Activated B cell treated with CpG ODN at 0.5 μM for 24 hours (primary cell): Measurements from ENCODE around the gene EIF4E3. TPM values are rescaled to one million over a fixed set of nuclear protein-coding genes. Genes with fewer than 3 reads are reported as not detected.

ENCODE experiments used
- ATAC-seq: fragments of 200-7000 bp; cut with Tn5 transposase; one replicate; pipeline ENCODE4 v1.10.0; 2021; ENCODE audit warnings: low read depth, mild to moderate bottlenecking, moderate library complexity
- CTCF ChIA-PET: fragments of 350-600 bp; sonication (Branson Sonifier 250); formaldehyde crosslinking; loops from one replicate; lab custom pipeline; 2021; ENCODE audit warnings: antibody characterized with exemption; lab: Charles Lee
- POLR2A ChIA-PET: fragments of 350-600 bp; sonication (Branson Sonifier 250); formaldehyde crosslinking; loops from one replicate; lab custom pipeline; 2021; ENCODE audit warnings: antibody characterized with exemption; lab: Charles Lee
- DNase-seq: peaks from one replicate; pipeline ENCODE4 v3.0.0; 2022
- H3K27ac Mint-ChIP-seq: one replicate; pipeline ENCODE4 v1.8.0; 2020; ENCODE audit warnings: mixed read lengths
- H3K27me3 Mint-ChIP-seq: one replicate; pipeline ENCODE4 v1.8.0; 2021; ENCODE audit warnings: mixed read lengths
- H3K36me3 Mint-ChIP-seq: one replicate; pipeline ENCODE4 v1.8.0; 2021; ENCODE audit warnings: low read depth, mixed read lengths
- H3K4me1 Mint-ChIP-seq: one replicate; pipeline ENCODE4 v1.8.0; 2021; ENCODE audit warnings: mixed read lengths
- H3K4me3 Mint-ChIP-seq: one replicate; pipeline ENCODE4 v1.8.0; 2020; ENCODE audit warnings: mild to moderate bottlenecking, mixed read lengths
- H3K9me3 Mint-ChIP-seq: one replicate; pipeline ENCODE4 v1.8.0; 2020; ENCODE audit warnings: mixed read lengths
- intact Hi-C: fragments of 100-400 bp; cut with micrococcal nuclease; formaldehyde crosslinking; loops from one replicate; pipeline ENCODE4 v1.15.1; 2024
- total RNA-seq: library from RNA; stranded (reverse); gene quantifications from 2 replicates; pipeline ENCODE4 v1.2.3, GENCODE V29; 2022
- TF ChIP-seq, protein P1 (sequence below): fragments of 200-600 bp; IDR thresholded peaks from one replicate; pipeline ENCODE4 v1.8.0; 2022; ENCODE audit warnings: antibody characterized with exemption, mild to moderate bottlenecking

The EIF4E3 gene
- total RNA-seq, 1 donor from 2014 or later, result 2.0 TPM

DNA sequence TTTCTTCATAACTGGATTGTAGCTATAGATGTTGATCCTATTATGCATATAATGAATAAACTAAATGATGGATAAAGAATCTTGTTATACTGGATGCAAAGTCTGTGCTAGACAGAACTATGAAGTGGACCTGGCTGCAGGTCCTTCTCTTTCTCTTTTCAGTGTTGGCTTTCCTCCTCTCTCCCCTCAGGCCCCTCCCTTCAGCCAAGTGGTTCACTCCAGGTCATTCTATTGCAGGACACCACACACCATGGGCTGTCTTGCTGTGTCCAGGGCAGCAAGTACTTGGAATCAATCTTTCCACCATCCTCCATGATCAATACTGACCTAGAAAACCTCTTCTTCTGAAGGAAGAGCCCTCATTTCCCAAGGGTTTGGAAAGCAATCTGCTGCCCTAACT is 20.3 kb downstream of the EIF4E3 start:
- no peaks in the 10 kb centered on the region for H3K9me3 Mint-ChIP-seq
- intact Hi-C loops, result no loop called here
- TF ChIP-seq, protein P1, sequence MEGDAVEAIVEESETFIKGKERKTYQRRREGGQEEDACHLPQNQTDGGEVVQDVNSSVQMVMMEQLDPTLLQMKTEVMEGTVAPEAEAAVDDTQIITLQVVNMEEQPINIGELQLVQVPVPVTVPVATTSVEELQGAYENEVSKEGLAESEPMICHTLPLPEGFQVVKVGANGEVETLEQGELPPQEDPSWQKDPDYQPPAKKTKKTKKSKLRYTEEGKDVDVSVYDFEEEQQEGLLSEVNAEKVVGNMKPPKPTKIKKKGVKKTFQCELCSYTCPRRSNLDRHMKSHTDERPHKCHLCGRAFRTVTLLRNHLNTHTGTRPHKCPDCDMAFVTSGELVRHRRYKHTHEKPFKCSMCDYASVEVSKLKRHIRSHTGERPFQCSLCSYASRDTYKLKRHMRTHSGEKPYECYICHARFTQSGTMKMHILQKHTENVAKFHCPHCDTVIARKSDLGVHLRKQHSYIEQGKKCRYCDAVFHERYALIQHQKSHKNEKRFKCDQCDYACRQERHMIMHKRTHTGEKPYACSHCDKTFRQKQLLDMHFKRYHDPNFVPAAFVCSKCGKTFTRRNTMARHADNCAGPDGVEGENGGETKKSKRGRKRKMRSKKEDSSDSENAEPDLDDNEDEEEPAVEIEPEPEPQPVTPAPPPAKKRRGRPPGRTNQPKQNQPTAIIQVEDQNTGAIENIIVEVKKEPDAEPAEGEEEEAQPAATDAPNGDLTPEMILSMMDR, result no peak
- DNase-seq, result no peak
- H3K27ac Mint-ChIP-seq, result no peak overlapping the region
- no peak for ATAC-seq
- ChIA-PET POLR2A (no interaction called here), CTCF (interaction anchor here (0.6 kb wide), 1 partner anchor 1175 kb away, joined by 3 read pairs; no protein-coding TSS in a partner anchor)
- H3K4me3 Mint-ChIP-seq, result no peak overlapping the region
- no peaks in the 10 kb centered on the region for H3K36me3 Mint-ChIP-seq
- H3K4me1 Mint-ChIP-seq, result peaks cover 5% of the 10 kb centered on the region
- H3K27me3 Mint-ChIP-seq, result no peaks in the 10 kb centered on the region

DNA sequence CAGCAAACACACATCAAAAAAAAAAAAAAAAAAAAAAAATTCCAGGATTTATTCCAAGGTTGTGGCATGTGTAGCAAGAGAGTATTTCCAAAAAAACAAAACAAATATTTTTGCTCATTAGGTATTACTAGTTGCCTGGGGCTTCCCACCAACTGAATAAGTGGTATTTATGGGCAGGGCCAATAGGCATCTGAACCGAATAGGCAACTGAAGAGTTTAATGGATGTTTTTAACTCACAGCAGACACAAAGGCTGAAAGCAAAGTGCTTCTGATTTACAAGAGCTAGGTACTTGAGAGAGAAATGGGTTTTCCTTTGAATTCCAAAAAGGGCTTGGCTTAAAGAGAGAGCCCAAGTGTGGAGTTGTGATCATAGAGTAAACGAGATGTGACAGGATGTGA is 21.4 kb downstream of the EIF4E3 start:
- DNase-seq (no peak), ATAC-seq (no peak)
- Mint-ChIP-seq H3K27me3 (no peaks in the 10 kb centered on the region), H3K27ac (no peak overlapping the region), H3K36me3 (no peaks in the 10 kb centered on the region), H3K4me1 (peaks cover 5% of the 10 kb centered on the region), H3K9me3 (no peaks in the 10 kb centered on the region), H3K4me3 (no peak overlapping the region)
- intact Hi-C loops, result no loop called here
- POLR2A ChIA-PET, result no interaction called here
- CTCF ChIA-PET, result interaction anchor here (0.6 kb wide), 1 partner anchor 237 kb away, joined by 3 read pairs; no protein-coding TSS in a partner anchor
- TF ChIP-seq, protein P1, result no peak

DNA sequence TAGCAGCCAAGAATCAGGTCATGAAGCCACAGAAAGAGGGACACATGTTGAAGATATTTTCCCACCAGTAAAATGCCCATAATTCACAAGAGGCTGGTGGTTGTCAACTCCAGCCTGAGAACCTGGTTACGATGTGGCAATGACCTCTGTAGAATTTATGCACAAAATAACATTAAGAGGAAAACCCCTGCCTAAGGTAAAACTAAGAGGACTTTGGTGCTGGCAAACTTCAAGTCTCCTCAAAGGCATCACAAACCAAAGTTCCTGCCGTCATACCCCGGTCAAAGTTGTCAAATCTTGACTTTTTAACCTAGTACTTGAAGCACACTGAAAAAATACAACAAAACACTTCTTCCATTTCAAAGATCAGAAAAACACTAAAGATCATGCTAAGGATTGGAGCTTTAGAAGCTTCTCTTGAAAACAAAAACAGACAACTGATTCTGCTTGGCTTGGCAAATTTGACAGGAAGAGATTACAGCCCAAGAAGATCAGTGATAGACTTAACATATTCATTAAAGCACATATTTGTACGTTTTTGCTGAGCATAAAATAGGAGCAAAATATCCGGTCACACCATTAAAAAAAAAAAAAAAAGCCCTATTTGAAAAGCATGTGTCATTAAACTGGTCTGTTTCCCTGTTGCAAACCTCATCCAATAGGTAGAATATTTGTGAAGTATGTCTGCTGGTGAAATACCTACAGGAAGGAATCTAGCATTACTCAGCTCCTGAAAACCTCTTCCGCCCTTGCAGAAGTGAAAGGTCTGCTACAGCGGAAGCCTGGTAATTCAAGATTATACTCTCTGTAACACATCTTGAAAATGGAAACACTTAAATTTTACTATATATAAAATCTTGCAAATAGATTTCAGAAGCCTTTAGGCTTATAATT is 22.8 kb downstream of the EIF4E3 start:
- DNase-seq, result no peak
- intact Hi-C loops, result no loop called here
- CTCF ChIA-PET, result interaction anchor here (1.1 kb wide), 1 partner anchor 8 kb away, joined by 3 read pairs; no protein-coding TSS in a partner anchor

DNA sequence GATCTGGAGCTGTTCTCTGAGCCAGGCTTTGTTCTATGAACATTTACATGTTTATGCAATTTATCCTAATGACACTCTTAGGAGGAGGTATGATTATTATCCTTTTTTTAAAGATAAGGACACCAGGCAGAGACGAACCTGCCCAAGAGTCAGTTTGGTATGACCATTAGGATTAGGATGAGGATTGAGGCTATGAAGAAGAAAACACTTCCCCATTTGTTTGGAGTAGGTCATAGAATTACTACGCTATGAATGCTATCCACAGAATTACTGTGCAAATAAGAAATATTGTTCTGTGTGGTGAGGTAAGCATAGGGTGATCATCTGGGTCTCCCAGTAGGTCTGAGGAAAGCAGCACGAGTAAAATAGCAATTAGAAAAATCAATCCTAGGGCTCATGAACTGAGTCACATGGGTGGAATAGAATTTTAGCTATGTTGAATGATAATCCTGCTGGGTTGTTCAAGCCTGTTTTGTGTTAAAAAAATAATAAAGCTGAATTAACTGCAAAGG is 23.9 kb downstream of the EIF4E3 start:
- Mint-ChIP-seq H3K27me3 (no peaks in the 10 kb centered on the region), H3K9me3 (no peaks in the 10 kb centered on the region), H3K4me3 (no peak overlapping the region), H3K4me1 (peaks cover 5% of the 10 kb centered on the region), H3K36me3 (no peaks in the 10 kb centered on the region), H3K27ac (no peak overlapping the region)
- DNase-seq (no peak), ATAC-seq (no peak)
- intact Hi-C loops, result no loop called here
- ChIA-PET POLR2A (no interaction called here), CTCF (interaction anchor here (1.1 kb wide), 1 partner anchor 9 kb away, joined by 3 read pairs; no protein-coding TSS in a partner anchor)
- TF ChIP-seq, protein P1, result no peak

More for the DNA sequence above, 22.8 kb downstream of the EIF4E3 start:
- ATAC-seq, result no peak
- Mint-ChIP-seq H3K27me3 (no peaks in the 10 kb centered on the region), H3K4me1 (peaks cover 5% of the 10 kb centered on the region), H3K27ac (no peak overlapping the region), H3K36me3 (no peaks in the 10 kb centered on the region), H3K9me3 (no peaks in the 10 kb centered on the region), H3K4me3 (no peak overlapping the region)
- POLR2A ChIA-PET, result no interaction called here
- TF ChIP-seq, protein P1, result no peak

DNA sequence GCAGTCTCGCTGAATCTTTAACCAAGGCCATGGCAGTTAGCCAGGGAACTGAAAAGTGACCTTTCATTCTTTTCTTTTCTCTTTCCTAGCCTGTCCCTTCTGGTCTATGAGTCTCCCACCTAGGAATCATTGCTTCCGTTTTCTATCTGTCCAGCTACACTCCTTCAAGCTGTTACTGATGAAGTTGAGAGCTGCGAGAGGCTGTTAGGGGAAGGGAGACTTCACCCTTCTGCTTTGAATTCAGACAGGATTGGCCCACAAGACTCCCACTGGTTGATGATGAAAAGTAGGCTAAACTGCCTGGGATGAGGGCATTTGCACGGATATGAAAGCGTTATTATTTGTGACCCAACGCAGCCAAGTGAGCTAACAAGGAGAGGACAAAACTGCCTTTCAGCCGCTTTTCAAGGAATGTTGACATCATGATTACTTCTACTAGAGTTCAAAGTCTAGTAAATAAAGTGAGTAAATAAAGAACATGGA is 30.2 kb downstream of the EIF4E3 start:
- H3K4me1 Mint-ChIP-seq, result no peaks in the 10 kb centered on the region
- TF ChIP-seq, protein P1, result no peak
- DNase-seq (no peak), ATAC-seq (no peak)
- H3K4me3 Mint-ChIP-seq, result no peak overlapping the region
- intact Hi-C loops, result no loop called here
- H3K36me3 Mint-ChIP-seq, result no peaks in the 10 kb centered on the region
- ChIA-PET CTCF (interaction anchor here (1.2 kb wide), 1 partner anchor 14 kb away, joined by 3 read pairs; no protein-coding TSS in a partner anchor), POLR2A (no interaction called here)
- H3K27me3 Mint-ChIP-seq, result no peaks in the 10 kb centered on the region
- H3K27ac Mint-ChIP-seq, result no peak overlapping the region
- H3K9me3 Mint-ChIP-seq, result no peaks in the 10 kb centered on the region
